ENCODE data around the gene PTGDS.
A peak's percentile ranks its signal among the peaks of the same experiment; 100 is the strongest.
"Not testable (repeated sequence)": the region's sequence is repeated elsewhere in the genome, so short reads cannot be mapped to it uniquely, and the experiment has no call there.

Gene PTGDS

GRCh38 chr9:137004285-137004684 lies 27.0 kb downstream of the PTGDS start:
- peak; percentile 20 for TF ChIP-seq CTCF (IDR thresholded peaks at IDR 0.05; ENCODE audit: extremely low read depth, missing control alignments)
- DNase-seq (ENCODE audit: low spot score) = not testable (repeated sequence)

- DNase-seq (ENCODE audit: low spot score) = no peak
- no peak for TF ChIP-seq CTCF (IDR thresholded peaks at IDR 0.05; ENCODE audit: extremely low read depth, missing control alignments)
Observed at GRCh38 chr9:137006116-137007003, 29.1 kb downstream of the PTGDS start.

- no peak for TF ChIP-seq CTCF (IDR thresholded peaks at IDR 0.05; ENCODE audit: extremely low read depth, missing control alignments)
- DNase-seq (ENCODE audit: low spot score) = no peak
Observed at GRCh38 chr9:137007108-137007815, 30.0 kb downstream of the PTGDS start.

- DNase-seq (ENCODE audit: low spot score) = no peak
- no peak for TF ChIP-seq CTCF (IDR thresholded peaks at IDR 0.05; ENCODE audit: extremely low read depth, missing control alignments)
Observed at GRCh38 chr9:137007816-137008270, 30.5 kb downstream of the PTGDS start.

- no peak for DNase-seq (ENCODE audit: low spot score)
- no peak for TF ChIP-seq CTCF (IDR thresholded peaks at IDR 0.05; ENCODE audit: extremely low read depth, missing control alignments)
Observed at GRCh38 chr9:137008312-137008711, 31.0 kb downstream of the PTGDS start.

GRCh38 chr9:137009217-137009616 lies 31.9 kb downstream of the PTGDS start:
- TF ChIP-seq CTCF (IDR thresholded peaks at IDR 0.05; ENCODE audit: extremely low read depth, missing control alignments) = no peak
- no peak for DNase-seq (ENCODE audit: low spot score)
